ENCODE data around the gene PMPCA. TPM values are rescaled to one million over a fixed set of nuclear protein-coding genes. Genes with fewer than 3 reads are reported as not detected.

Gene PMPCA
- polyA plus RNA-seq, 1 donor (not counting 4 experiments of a cell fraction or from before 2014, with no cell fraction given) = 85.9 TPM

- H3K36me3 ChIP-seq (ENCODE audit: control insufficient read depth in 2 of 2, extremely low read depth in 1 of 2, insufficient read depth in 2 of 2, low read length in 2 of 2) = peaks cover 36 to 56% of the 10 kb centered on the region in 2 experiments
- H3K9me3 ChIP-seq (ENCODE audit: control insufficient read depth, low read depth, low read length) = no peaks in the 10 kb centered on the region
- H3K9me1 ChIP-seq (ENCODE audit: control insufficient read depth, extremely low read depth, insufficient read depth, low read length) = no peaks in the 10 kb centered on the region
- no peaks in the 10 kb centered on the region for H3K4me1 ChIP-seq (ENCODE audit: control insufficient read depth, extremely low read depth, insufficient read depth, low read length)
- no peak overlapping the region for H2AFZ ChIP-seq (ENCODE audit: control insufficient read depth, low read length)
- H3K4me2 ChIP-seq (ENCODE audit: control insufficient read depth, extremely low read depth, insufficient read depth, low read depth, low read length) = no peak overlapping the region
- H3K79me2 ChIP-seq (ENCODE audit: control insufficient read depth, insufficient read depth, low read length) = no peaks in the 10 kb centered on the region
- no peaks in the 10 kb centered on the region for H3K27me3 ChIP-seq (ENCODE audit: control insufficient read depth, extremely low read depth, insufficient read depth, low read length)
- no peak for DNase-seq (ENCODE audit: low read depth, low spot score)
- TF ChIP-seq EZH2 (IDR thresholded peaks at IDR 0.05; ENCODE audit: low read length) (no peak), CTCF (optimal IDR thresholded peaks at IDR 0.05 in 1 of 3, IDR thresholded peaks at IDR 0.05 in 1 of 3, conservative IDR thresholded peaks at IDR 0.05 in 1 of 3; ENCODE audit: extremely low read depth in 1 of 3, insufficient read depth in 2 of 3, low read length in 3 of 3) (peak in 1 of 3 experiments; percentile 20)
- no peak overlapping the region for H3K4me3 ChIP-seq (ENCODE audit: control insufficient read depth in 2 of 3, extremely low read depth in 1 of 3, insufficient read depth in 2 of 3, low read depth in 1 of 3, low read length in 3 of 3)
- peaks cover 2% of the 10 kb centered on the region for H4K20me1 ChIP-seq (ENCODE audit: control insufficient read depth, extremely low read depth, insufficient read depth, low read length)
- dilution Hi-C loops (cut with MboI; ENCODE audit: extremely low pct_ligation_motif_present, low sequenced_read_pairs) = no loop called here
- no peak overlapping the region for H3K9ac ChIP-seq (ENCODE audit: control insufficient read depth, extremely low read depth, insufficient read depth, low read length)
- no peak overlapping the region for H3K27ac ChIP-seq (ENCODE audit: control insufficient read depth, insufficient read depth, low read length)
- FAIRE-seq = no peak
Measured at GRCh38 chr9:136389396-136389795, 21.1 kb upstream of the PMPCA start.

DNA sequence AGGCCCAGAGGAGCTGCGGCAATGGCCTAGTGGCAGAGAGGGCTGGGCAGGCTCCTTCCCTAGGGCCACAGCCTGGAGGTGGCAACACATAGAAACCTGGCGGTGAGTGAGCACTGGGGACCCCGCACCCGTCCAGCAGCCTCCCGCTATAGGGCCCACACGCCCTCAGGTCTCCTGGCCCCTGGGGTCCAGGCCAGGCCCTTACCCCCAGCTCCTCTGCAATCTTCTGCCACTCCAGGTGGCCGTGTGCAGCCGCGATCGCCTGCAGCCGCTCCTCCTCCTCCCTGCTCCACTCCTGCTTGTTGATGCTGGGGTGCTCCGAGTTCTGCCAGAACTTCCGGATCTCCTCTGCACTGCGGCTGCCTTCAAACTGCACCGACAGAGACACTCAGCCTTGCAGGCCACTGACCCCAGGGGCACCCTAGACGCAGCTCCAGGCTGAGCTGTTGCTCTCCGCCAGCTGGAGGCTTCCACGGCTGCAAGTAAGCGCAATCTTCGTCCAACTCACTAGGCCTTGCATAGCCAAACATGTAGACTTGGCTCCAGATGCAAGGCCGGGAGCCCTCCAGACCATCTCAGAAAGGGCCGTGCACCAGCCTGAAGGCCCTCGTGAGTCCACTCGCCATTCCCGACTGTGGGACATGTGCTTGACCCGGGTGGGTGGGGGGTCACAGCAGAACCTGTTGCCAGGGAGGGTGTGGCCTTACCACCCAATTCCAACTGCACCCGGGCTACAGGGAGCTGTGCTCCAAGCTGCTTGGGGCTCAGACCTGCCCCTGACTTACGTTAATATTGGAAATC is 18.5 kb upstream of the PMPCA start:
- Histone ChIP-seq H3K79me2 (ENCODE audit: control insufficient read depth, insufficient read depth, low read length) (peaks cover 9% of the 10 kb centered on the region), H3K4me1 (ENCODE audit: control insufficient read depth, extremely low read depth, insufficient read depth, low read length) (no peaks in the 10 kb centered on the region), H3K27ac (ENCODE audit: control insufficient read depth, insufficient read depth, low read length) (no peak overlapping the region), H3K27me3 (ENCODE audit: control insufficient read depth, extremely low read depth, insufficient read depth, low read length) (no peaks in the 10 kb centered on the region), H3K9ac (ENCODE audit: control insufficient read depth, extremely low read depth, insufficient read depth, low read length) (no peak overlapping the region), H3K4me2 (ENCODE audit: control insufficient read depth, extremely low read depth, insufficient read depth, low read depth, low read length) (no peak overlapping the region), H4K20me1 (ENCODE audit: control insufficient read depth, extremely low read depth, insufficient read depth, low read length) (peaks cover 2% of the 10 kb centered on the region), H3K4me3 (ENCODE audit: control insufficient read depth in 2 of 3, extremely low read depth in 1 of 3, insufficient read depth in 2 of 3, low read depth in 1 of 3, low read length in 3 of 3) (no peak overlapping the region), H3K36me3 (ENCODE audit: control insufficient read depth in 2 of 2, extremely low read depth in 1 of 2, insufficient read depth in 2 of 2, low read length in 2 of 2) (peaks cover 54 to 72% of the 10 kb centered on the region in 2 experiments), H2AFZ (ENCODE audit: control insufficient read depth, low read length) (no peak overlapping the region), H3K9me1 (ENCODE audit: control insufficient read depth, extremely low read depth, insufficient read depth, low read length) (no peaks in the 10 kb centered on the region), H3K9me3 (ENCODE audit: control insufficient read depth, low read depth, low read length) (no peaks in the 10 kb centered on the region)
- TF ChIP-seq EZH2 (IDR thresholded peaks at IDR 0.05; ENCODE audit: low read length) = no peak
- TF ChIP-seq CTCF (optimal IDR thresholded peaks at IDR 0.05 in 1 of 3, IDR thresholded peaks at IDR 0.05 in 1 of 3, conservative IDR thresholded peaks at IDR 0.05 in 1 of 3; ENCODE audit: extremely low read depth in 1 of 3, insufficient read depth in 2 of 3, low read length in 3 of 3) = no peak
- FAIRE-seq (no peak), DNase-seq (ENCODE audit: low read depth, low spot score) (no peak)
- dilution Hi-C loops (cut with MboI; ENCODE audit: extremely low pct_ligation_motif_present, low sequenced_read_pairs) = no loop called here

Data from keratinocyte (primary cell).